ENCODE data around the gene ALPP.
"Not testable (repeated sequence)": the region's sequence is repeated elsewhere in the genome, so short reads cannot be mapped to it uniquely, and the experiment has no call there.

The ALPP gene

DNA sequence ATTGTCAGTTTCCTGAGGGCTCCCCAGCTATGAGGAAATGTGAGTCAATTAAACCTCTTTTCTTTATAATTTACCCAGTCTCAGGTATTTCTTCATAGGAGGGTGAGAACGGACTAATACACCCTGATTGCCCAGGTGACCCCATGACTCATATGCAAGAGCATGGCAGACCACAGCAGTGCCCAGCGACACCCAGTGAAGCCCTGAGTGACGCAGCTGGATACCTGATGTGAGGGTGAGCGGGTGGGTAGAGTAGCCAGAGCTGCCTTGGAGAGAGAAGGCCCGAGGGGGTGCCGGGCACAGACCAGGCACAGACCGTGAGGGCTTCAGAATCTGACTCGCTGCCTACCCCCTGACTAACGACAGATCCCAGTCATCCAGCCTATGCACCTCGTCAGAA is 43.5 kb downstream of the ALPP start:
- no peak for DNase-seq (ENCODE audit: low spot score)

DNA sequence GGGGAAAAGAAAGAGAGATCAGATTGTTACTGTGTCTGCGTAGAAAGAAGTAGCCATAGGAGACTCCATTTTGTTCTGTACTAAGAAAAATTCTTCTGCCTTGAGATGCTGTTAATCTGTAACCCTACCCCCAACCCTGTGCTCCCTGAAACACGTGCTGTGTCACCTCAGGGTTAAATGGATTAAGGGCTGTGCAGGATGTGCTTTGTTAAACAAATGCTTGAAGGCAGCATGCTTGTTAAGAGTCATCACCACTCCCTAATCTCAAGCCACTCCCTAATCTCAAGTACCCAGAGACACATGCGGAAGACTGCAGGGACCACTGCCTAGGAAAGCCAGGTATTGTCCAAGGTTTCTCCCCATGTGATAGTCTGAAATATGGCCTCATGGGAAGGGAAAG is 44.4 kb downstream of the ALPP start:
- DNase-seq (ENCODE audit: low spot score), result not testable (repeated sequence)

DNA sequence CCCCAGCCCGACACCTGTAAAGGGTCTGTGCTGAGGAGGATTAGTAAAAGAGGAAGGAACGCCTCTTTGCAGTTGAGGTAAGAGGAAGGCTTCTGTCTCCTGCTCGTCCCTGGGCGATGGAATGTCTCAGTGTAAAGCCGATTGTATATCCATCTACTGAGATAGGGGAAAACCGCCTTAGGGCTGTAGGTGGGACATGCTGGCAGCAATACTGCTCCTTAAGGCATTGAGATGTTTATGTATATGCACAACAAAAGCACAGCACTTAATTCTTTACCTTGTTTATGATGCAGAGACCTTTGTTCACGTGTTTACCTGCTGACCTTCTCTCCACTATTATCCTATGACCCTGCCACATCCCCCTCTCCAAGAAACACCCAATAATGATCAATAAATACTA is 44.9 kb downstream of the ALPP start:
- DNase-seq (ENCODE audit: low spot score), result not testable (repeated sequence)

DNA sequence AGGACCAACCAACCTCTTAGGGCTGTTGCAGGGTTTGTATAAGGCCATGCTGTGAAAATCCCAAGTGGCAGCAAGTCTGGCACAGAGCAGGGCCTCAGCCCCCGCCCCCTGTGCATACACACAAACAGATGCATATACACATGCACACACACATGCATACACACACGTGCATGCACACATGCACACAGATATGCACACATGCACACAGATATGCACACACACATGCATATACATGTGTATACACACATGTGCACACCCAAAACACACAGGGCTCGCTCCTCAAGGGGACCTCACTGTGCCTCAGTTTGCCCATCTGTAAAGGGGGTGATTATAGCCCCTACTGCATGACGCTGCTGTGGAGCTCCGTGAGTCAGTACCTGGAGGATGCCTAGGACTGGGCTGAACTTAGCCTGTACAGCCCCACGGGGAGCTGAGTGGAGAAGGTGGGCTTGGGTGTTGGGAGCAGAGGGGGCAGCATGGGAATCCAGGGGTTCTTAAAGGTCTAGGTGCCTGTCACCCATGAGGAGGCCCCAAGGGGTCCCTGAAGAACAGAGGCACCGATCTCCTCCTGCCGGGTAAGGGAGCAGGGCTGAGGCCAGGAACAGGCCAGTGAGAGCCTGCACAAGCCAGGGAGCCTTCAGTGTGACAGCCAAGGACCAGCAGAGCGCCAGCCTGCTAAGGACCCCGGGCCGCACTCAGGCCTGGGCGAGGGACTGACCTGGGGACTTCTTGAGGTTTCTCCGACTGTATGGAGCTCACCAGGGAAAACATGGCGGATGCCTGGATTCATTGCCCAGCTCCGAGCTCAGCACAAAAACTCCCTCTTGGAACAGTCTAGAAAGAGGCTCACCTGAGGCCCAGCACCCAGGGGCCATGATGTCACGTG is 53.4 kb downstream of the ALPP start:
- DNase-seq (ENCODE audit: low spot score), result no peak

Measured in hematopoietic multipotent progenitor cell treated with erythropoietin and hydrocortisone succinate and interleukin-3 and kit ligand, for 15 days (in vitro differentiated cells).